NCI-H2227 (cell line): ENCODE results near the gene HACD2.
A peak's percentile ranks its signal among the peaks of the same experiment; 100 is the strongest.

Source experiments
- DNase-seq: peaks from one replicate; lab custom pipeline; 2025; ENCODE audit not compliant: unreplicated experiment; lab: John Stamatoyannopoulos, UW

HACD2 gene

DNA sequence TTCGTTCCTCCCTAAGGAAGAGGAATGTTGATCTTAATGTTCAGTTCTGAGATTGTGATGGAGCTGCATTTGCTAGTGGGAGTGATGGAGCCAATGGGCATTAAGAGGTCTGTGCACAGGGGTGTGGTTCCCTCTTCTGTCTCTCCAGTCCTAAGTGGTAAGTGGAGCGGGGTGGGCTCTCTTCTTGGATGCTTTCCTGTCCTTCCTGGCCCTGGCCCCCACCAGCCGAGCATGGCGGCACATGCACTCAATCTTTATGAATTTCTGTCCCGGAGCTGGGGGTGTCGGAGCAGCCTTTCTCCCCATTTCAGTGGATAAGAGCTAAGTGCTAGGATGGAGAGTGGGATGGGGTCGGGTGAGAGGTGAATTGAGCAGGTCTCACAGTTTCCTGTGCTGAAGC, 98.4 kb downstream of the HACD2 start:
- no peak for DNase-seq

DNA sequence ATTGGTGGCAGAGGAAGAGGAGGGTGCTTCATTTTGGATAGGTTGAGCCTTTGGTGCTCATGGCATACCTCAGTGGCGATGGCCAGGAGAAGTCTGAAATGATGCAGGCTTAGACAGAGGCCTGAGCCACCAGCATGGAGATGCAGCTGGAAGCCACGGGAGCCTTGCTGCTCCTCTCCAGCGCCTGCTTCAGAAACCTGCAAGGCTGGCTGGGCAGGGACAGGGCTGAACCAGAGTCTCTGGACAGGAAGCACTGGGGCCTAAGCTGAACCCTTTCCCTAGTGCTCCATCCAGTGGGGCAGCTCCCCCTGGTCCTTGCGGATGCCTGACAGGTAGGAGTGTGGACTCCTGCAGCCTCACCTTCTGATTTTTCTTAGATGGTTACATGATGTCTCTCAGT, 99.3 kb downstream of the HACD2 start:
- no peak for DNase-seq

DNA sequence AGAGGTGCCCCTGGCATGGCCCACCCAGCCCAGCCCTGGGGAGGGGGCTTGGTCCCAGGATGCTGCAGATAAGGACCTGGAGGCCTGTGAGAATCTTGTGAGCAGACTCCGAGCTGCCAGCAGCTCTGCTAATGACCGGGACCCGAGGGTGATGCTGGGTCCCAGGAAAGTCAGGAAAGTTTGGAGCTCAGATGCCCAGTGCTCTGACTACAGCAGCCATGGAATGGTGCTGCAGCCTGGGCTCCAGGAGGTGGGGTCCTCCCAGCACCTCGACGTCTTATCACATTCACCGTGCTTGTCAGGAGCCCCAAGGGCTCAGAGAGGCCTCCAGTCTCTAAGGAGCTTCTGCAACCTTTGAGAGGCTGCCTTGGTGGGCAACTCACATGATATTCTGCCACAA, 101.7 kb downstream of the HACD2 start:
- DNase-seq: no peak

DNA sequence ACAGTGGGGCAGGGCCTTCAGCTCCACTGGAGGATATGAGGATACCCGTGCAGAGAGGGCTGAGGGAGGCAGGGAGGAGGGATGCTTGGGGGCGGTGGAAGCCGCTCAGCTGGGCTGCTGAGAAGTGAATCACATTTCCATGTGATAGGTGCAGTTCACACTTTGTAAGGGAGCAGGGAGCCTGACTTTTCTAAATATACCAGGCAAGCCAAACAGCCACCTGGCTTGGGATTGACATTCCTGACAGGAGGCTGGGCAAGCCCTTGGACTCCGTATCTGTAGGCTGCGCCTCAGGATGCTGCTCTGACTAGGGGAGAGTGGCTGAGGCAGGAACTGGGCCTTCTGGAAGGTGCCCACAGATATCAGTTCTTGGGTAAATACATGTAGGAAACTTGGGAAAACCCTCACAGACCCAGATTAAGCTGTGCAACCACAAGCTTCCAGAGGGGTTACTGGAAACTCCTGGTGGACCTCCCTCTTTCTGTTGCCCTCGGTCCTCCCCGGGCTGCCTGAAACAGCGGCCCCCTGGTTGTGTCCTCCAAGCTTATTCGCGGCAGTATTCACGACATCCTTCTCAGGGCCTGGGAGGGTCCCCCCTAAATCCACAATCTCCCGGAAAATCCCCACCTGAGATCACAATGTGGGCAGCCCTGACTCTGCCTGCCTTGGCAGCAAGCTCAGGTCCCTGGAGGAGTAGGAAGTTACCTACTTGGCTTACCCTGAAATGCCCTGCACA, 103.0 kb downstream of the HACD2 start:
- no peak for DNase-seq

DNA sequence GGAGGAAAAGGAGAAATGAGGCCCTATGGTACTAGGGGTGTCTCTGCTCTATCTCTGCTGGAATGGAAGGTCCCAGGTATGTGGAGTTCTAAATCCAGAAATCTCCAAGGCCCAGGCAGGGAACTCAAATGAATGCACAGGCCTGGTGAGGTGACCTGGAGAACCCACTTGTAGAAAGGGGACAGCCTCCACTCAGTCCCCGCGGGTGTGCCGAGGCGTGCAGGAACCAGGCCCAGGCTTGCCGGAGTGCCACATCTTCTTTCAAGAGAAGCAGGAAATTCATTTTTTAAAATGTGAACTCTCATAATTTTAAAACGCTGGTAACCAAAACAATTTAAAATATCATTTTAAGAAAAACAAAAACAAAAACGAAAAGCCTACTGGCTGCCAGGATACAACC, 103.8 kb downstream of the HACD2 start:
- DNase-seq: no peak

DNA sequence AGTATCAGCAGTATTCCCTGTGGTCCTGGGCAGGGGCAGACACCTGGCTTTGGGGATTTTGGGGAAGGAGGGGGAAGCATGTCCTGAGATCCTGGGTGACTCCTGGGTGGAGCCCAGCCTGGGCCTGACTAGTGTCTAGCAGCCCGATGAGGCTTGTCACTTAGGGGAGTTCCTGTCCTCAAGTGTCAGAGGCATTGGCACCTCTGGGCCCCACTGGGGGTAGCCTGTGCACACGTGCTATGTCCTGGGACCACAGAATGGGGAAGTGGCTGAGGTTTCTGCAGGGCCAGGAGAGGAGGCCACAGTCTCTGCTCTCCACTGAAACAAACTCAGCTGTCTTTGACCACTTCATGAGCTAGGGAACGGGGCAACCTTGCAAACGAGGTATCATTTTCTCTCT, 104.4 kb downstream of the HACD2 start:
- no peak for DNase-seq

DNA sequence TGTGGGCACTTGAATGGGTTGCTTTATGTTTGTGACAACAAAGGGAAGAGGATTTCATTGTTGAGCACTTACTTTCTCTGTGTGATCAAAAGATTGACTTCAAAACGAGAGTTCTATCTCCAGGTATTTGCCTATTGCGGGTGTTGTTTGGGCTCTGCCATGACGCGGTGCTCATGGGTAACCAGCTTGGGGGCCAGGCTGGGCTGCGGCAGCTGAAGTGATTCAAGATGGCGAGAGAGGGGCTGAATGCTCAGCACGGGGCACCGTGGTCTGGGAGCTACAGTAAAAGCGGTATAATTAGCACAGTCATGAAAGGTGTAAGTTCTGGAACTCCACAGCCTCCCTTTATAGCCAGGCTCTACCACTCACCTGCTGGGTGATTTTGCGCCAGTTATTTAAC, 105.0 kb downstream of the HACD2 start:
- no peak for DNase-seq

DNA sequence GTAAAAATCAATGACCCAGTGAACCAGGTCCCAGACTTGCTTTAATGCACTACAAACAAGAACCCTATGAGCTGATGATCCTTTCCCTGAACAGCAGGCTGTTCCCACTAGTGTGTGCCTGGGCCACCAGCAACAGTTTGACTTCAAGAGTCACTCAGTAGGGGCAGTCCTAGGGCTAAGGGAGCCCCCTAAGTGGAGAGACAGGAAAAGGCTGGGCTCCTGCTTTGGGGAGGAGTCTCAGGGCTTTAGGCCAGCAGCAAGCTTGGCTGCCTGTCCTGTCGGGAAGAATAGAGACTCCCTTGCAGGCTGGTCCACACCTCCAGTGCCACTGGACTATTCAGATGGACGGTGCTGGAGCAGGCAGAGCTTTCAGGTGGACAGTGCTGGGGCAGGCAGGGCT, 106.5 kb downstream of the HACD2 start:
- no peak for DNase-seq

DNA sequence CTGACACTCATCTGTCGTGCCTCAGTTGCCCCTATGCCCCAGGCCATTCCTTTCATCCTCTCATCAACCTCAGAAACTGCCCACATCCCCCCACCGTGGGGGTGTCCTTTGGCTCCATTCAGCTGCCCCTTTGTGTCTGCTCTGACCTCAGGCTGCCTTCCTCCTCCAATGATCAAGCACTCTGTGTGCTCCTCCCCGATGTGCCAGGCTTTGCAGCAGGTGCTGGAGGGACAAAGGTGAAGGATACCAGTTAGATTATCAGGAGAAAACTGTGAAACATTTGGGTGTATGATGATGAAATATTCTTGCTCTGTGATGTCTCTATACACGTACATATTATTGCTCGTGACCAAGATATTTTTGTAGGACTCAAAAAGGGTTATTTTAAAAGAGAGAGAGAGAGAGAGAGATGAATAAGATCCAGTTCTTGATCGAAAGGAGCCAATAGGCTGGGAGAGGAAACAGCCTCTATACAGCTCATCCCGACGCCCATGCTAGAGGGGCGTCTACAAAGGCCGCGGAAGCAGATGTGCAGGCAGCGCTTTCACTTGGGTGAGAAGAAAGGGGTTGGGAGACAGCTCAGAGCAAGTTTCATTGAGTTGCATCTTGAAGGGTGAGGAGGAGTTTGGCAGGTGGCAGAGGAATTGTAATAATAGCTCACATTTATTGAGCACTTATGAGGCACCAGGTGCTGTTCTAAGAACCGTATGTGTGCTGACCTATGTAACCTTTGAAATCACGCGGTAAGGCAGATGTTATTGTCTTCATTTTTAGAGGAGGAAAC, 107.7 kb downstream of the HACD2 start:
- DNase-seq: peak; percentile 48

DNA sequence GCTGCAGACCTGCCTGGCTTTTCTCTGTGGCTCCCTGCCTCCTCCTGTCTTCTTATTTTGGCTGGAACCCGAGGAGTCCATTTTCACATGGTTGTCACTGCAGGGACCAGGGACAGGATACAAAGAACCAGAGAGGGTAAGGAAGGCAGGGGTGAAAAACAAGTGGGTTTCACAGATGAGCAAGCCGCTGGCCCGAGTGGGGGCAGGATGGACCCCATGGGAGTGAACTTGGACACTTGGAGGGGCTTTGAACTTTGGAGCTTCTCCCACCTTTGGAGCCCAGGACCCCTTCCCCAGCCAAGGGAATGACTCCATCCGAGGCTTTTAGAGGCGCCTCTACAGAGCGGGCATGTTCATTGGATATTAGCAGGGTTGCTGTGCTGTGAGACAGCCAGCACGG, 109.1 kb downstream of the HACD2 start:
- DNase-seq: no peak

DNA sequence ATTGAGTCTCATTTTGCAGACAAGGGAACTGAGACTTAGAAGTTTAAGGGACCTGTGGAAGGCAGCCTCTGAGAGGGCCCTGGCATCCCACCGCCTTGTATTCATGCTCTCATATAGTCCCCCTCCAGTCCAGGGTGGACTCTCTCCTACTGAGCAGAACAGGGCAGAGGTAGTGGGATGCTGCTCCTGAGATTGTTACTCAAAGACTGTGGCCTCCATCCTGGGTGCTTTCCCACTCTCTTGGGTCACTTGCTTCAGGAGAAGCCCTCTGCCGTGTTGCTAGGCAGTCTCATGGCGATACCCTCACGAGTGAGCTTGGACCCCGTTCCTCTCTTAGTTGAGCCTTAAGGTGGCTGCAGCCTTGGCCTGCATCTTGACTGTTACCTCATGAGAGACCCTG, 113.7 kb downstream of the HACD2 start:
- DNase-seq: no peak

DNA sequence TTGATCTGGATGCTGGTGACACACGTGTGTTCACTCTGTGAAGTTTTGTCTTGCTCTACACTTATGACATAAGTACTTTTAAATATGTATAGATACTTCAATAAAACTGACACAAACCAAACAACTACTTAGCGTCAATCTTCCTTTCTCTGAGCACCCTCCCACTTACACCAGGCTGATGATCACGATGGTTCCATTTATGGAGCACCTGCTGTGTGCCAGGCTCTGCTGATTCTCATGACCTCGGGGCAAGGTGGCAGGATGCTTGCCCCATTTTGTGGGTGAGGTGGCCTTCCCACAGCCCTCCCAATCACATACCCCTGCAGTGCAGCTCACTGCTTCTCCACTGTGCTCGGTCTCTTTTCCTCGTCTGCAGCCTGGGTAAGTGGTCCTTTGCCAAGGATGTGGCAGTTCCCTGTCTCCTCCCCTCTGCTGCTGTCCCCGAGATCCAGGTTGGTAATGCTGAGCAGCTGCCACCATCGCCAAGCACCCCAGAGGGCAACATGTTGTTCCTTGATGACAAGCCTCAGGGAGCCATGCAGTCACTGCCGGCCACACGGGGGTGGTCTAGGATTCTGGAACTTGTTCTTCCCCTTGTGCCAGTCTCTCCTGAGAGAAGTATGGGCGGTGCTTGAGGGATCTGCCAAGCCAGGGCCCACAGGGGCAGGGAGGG, 115.4 kb downstream of the HACD2 start:
- no peak for DNase-seq

DNA sequence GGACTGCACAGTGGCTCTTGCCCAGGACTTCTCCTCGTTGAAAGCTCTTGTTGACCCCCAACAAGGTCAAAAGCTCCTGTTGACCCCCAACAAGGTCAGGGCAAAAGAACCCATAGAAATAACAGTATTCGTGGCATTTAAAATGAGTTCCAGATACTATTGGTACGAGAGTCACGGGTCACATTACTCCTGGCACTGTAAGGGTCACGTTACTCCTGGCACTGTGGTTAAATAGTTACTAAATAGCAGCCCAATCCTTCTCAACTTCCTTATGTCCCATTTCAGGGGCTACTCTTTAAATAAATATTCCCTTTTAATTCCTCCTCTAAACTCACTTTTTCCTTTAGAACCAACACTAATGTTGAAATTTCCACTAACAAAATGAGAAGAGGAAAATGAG, 117.8 kb downstream of the HACD2 start:
- no peak for DNase-seq

DNA sequence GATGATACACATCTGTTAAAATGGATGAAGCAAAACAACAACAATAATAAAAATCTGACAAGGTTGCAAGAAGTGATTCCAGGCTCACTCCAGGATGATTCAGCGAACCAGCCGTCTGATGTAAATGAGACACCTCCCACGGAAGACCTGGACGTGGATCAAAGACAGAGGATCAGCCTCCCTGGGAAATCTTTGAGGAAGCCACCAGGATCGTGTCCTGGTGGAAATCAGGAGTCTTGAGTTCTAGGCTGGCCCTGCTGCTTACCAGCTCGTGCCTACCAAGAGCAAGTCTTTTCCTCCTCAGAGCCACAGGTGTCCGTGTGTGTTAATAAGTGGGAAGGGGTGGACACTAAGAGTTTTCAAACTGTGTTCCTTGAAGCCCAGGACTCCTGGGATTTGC, 120.6 kb downstream of the HACD2 start:
- no peak for DNase-seq

DNA sequence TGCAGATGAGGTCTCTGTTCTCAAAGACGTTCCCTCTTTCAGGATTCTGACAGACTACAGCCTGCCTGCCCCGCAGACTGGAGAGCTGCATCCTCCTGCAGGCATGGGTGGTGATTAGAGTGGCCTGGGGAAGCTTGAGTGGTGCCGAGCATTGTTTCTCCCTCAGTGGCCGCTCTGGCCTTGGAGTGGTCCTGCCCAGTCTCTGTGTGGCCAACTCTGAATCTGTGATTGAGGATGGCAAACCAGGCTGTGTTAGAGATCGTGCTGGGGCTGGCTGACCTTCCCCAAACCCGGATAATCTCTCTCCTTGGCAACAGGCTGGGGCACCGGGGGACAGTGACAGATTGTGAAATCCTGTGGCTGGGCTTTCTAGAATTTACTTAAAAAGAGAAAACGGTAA, 125.0 kb downstream of the HACD2 start:
- no peak for DNase-seq

DNA sequence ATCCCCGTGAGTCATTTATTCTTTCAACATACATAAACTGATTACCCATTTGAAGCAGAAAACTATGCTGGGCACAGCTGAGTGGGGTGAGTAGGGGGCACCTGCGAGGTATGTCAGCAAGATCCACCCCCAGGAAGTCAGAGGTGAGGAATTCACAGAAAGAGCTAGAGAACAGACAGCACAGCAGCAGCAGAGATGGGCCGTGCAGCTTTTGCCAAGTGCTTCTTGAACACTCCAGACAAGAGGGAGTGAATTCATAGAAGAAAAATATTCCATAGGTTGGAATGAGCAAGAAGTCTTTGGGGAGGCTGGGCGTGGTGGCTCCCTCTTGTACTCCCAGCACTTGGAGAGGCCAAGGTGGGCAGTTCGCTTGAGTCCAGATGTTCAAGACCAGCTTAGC, 126.6 kb downstream of the HACD2 start:
- no peak for DNase-seq

DNA sequence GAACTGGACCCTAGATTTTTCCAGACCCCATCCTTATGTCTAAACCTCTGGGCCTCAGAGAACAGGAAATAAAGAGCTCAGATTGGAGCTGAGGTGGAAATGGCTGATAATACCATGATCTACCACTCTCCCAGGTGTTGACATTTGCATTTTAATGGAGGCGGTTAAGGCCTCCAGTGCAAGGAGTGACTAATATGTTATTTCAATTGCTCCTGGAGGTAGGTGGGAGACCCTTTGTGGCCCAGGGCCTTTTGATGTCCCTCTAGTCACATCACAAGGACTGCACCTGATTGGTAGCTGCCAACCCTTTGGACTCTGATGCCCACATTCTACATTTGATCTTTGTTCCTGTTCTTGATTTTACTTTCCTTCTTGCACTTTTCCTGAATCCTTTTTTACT, 127.0 kb downstream of the HACD2 start:
- no peak for DNase-seq

DNA sequence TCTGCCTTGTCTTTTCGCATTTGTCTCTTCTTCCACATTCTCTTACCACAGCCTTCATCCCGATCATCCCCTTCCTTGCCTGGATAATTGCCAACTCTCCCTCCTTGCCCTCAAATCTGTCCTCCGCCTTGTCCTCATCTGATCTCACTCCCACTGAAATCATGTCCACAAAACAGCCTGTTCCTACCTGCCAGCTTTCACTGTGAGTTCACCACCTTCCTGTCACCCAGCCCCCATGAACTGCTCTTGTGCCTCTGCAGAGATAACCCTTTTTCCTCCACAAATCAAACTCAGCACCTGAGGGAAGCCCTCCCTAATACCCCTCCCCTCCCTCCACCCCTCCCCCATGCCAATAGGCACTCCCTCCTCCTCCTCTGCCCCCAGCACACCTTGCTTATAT, 131.2 kb downstream of the HACD2 start:
- DNase-seq: no peak

DNA sequence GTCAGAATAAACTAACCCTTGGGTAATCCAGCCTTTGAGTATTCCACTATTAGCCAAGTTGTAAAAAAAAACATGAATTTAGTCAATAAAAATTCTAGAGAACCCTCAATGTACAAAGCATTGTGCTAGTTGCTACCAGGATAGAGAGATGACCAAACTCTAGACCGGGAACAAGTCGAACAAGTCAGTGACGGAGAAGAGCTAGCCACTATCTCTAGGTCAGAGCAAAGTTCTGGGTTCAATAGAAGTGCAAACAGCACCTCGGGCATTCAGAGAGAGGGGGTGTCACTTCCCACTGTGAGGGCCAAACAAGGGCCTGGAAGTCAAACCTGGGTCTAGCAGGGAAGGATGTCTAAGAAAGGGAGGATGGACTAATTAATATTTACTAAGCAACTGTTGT, 133.7 kb downstream of the HACD2 start:
- no peak for DNase-seq

DNA sequence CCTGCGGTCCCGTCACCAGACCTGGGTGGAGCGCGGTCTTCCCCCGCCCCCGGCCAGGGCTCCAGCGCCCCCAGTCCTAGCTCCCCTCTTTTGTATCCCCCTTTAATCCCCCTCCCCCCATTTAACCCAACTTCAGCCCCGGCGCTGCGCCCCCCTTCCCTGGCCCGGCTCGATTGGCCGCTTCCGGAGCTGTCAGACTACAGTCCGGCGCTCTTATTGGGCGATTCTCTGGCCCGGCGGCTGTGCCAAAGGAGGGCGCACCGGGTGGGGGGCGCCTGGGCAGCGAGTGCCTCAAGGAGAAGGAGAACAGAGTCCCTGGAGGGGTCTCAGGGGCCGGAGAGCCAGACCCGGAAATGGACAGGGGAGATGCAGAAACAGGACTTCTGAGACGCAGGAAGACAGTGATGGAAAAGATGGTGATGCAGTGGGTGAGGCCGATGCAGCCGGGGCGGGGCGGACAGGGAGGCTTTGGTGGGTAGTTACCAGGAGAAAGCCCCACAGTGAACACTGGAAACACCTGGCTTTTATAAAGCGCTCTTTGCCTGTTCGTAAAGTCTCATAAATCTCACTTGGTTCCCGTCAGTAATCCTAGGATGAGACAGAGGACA, 134.8 kb downstream of the HACD2 start:
- DNase-seq: peak; percentile 40

DNA sequence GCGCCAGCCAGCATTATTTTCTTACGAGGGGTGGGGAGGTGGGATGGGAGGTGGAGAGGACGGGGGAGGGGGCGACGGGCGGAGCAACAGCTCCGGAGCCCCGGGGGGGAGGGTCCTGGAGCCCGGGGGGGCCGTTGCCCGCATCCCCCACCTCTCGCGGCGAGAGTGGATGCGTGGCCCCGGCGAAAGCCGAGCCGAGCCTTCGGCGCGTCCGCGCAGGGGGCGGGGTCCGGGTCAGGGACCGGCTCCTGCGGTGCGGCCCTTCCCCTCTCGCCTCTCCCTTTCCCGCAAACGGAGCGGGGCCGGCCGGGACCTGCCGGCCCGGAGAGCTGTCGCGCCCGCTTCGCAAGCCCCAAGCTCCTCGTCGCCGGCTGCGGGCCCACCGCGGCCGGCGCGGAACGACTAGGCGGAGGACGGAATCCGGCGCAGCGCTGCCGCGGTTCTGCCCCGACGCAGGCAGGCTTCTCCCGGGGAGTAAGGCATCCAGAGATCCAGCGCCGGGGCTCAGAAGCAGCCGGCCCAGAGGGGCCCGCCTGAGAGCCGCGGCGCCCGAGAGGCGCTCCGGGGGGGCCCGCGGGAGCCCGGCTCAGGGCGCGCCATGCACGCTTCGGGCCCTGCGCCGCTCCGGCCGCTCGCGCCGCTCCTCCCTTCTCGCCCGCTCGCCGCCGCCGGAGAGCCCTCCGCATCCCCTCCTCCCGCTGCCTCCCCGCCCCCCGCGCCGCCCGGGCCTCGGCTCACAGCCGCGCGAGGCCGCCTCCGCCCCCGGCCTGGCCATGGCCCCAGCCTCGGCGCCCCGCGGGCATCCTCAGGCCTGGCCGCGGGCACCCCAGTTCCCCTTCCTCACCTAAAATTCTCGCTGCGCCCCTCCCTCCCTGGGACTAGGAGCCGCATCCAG, 135.5 kb downstream of the HACD2 start:
- peak; percentile 47 for DNase-seq
